Osteoblast (primary cell): ENCODE measurements around the gene PHLPP1. TPM values are rescaled to one million over a fixed set of nuclear protein-coding genes. Genes with fewer than 3 reads are reported as not detected.

Experiments
- DNase-seq: peaks from one replicate; pipeline ENCODE4 v3.0.0; 2011; ENCODE audit warnings: low spot score, mixed read lengths; ENCODE audit not compliant: insufficient read length; ENCODE audit errors: missing footprints
- H2AFZ ChIP-seq: 2 replicates; pipeline ENCODE4 v1.6.0; 2011; ENCODE audit warnings: mild to moderate bottlenecking, low read length
- H3K27ac ChIP-seq: 2 replicates; pipeline ENCODE4 v1.5.1; 2011; ENCODE audit warnings: mild to moderate bottlenecking, low read depth, low read length, moderate library complexity
- H3K27me3 ChIP-seq: 2 replicates; pipeline ENCODE4 v1.6.0; 2012; ENCODE audit warnings: mild to moderate bottlenecking, control low read depth, inconsistent platforms, low read length, moderate library complexity; ENCODE audit not compliant: insufficient read depth
- H3K36me3 ChIP-seq: 2 replicates; pipeline ENCODE4 v1.5.1; 2011; ENCODE audit warnings: mild to moderate bottlenecking, low read length, control low read depth, moderate library complexity; ENCODE audit not compliant: insufficient read depth
- H3K4me1 ChIP-seq: 2 replicates; pipeline ENCODE4 v1.5.1; 2011; ENCODE audit warnings: mild to moderate bottlenecking, low read length, control low read depth, moderate library complexity; ENCODE audit not compliant: insufficient read depth
- H3K4me2 ChIP-seq: 2 replicates; pipeline ENCODE4 v1.6.0; 2011; ENCODE audit warnings: mild to moderate bottlenecking, low read length; ENCODE audit not compliant: insufficient read depth
- H3K4me3 ChIP-seq: fragments of 200-600 bp; sonication (generic); 3 replicates; pipeline ENCODE4 v1.5.1; 2012; ENCODE audit warnings: mild to moderate bottlenecking, low read length, inconsistent platforms; ENCODE audit not compliant: insufficient read depth
- H3K79me2 ChIP-seq: 2 replicates; pipeline ENCODE4 v1.6.0; 2012; ENCODE audit warnings: mild to moderate bottlenecking, low read length, control low read depth, inconsistent platforms; ENCODE audit not compliant: insufficient read depth
- H3K9me3 ChIP-seq: 2 replicates; pipeline ENCODE4 v1.5.1; 2011; ENCODE audit warnings: low read depth, low read length, control low read depth
- H4K20me1 ChIP-seq: 2 replicates; pipeline ENCODE4 v1.6.0; 2012; ENCODE audit warnings: mild to moderate bottlenecking, low read length, control low read depth; ENCODE audit not compliant: insufficient read depth
- CTCF ChIP-seq: IDR thresholded peaks from 2 replicates; pipeline ENCODE4 v1.5.1; 2011; ENCODE audit warnings: mild to moderate bottlenecking, low read depth, low read length, moderate library complexity; ENCODE audit errors: extremely low read depth
- total RNA-seq: library from RNA; depleted of rRNA; stranded (reverse); fragments of >200 nt; gene quantifications from 2 replicates; pipeline ENCODE4 v1.2.3, GENCODE V29; 2012

PHLPP1 gene
- total RNA-seq, 1 donor: 6.9 TPM

DNA sequence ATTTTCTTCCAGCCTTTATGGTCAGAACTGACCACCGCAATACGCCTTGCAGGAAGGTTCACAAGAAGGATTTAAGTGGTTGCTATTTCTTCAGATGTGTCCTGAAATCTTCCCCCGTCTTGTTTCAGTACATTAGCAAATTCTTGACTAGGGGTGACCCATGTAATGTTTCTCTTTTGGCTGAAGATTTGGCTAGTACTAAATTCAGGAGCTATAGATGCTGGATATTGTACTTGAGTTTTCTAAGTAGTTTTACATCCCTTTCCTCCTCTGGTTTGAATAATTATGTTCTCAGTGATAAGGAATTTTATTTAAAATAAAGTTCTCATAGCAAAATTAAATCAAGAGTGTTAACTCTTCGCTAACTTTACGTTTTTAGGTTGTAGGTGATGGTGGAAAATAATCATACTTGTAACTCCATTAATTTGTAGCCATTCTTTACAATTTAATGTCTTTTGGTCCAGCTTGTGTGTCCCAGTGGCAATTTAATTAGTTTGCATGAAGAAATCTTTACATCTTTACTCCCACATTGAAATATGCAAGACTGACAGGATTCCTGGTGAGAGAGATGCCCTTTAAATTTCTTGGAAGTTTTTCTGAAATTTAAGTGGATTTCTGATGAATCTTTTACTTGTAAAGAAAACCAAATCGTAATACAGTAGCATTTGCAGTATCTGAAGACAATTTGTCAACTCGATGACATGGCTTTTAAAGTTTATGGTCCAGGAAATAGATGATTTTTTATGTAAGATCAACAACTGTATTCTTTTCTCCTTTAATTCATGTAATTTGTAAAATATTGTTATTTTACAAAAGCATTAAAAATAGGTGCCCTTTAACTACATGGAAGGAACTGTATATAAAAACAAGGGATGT lies 2.8 kb downstream of the PHLPP1 start:
- Histone ChIP-seq H3K79me2 (peaks cover 12% of the 10 kb centered on the region), H3K27ac (no peak overlapping the region)

GRCh38 chr18:62720048-62720447 lies 4.7 kb downstream of the PHLPP1 start:
- TF ChIP-seq CTCF: no peak
- H3K79me2 ChIP-seq: peaks cover 20% of the 10 kb centered on the region
- H4K20me1 ChIP-seq: peaks cover 6% of the 10 kb centered on the region
- DNase-seq: no peak
- no peaks in the 10 kb centered on the region for H3K9me3 ChIP-seq
- H3K4me1 ChIP-seq: peaks cover 11% of the 10 kb centered on the region
- no peak overlapping the region for H3K4me3 ChIP-seq
- H3K27ac ChIP-seq: no peak overlapping the region
- H3K27me3 ChIP-seq: no peaks in the 10 kb centered on the region
- H3K4me2 ChIP-seq: no peak overlapping the region
- H3K36me3 ChIP-seq: no peaks in the 10 kb centered on the region
- no peak overlapping the region for H2AFZ ChIP-seq

More for the DNA sequence above, 2.8 kb downstream of the PHLPP1 start:
- TF ChIP-seq CTCF: no peak
- Histone ChIP-seq H3K4me1 (peaks cover 16% of the 10 kb centered on the region), H3K9me3 (no peaks in the 10 kb centered on the region), H2AFZ (peak overlapping the region; percentile 52), H3K27me3 (no peaks in the 10 kb centered on the region), H3K36me3 (no peaks in the 10 kb centered on the region), H3K4me3 (peak overlapping the region; percentile 64), H4K20me1 (peaks cover 6% of the 10 kb centered on the region), H3K4me2 (peak overlapping the region; percentile 98)
- no peak for DNase-seq

DNA sequence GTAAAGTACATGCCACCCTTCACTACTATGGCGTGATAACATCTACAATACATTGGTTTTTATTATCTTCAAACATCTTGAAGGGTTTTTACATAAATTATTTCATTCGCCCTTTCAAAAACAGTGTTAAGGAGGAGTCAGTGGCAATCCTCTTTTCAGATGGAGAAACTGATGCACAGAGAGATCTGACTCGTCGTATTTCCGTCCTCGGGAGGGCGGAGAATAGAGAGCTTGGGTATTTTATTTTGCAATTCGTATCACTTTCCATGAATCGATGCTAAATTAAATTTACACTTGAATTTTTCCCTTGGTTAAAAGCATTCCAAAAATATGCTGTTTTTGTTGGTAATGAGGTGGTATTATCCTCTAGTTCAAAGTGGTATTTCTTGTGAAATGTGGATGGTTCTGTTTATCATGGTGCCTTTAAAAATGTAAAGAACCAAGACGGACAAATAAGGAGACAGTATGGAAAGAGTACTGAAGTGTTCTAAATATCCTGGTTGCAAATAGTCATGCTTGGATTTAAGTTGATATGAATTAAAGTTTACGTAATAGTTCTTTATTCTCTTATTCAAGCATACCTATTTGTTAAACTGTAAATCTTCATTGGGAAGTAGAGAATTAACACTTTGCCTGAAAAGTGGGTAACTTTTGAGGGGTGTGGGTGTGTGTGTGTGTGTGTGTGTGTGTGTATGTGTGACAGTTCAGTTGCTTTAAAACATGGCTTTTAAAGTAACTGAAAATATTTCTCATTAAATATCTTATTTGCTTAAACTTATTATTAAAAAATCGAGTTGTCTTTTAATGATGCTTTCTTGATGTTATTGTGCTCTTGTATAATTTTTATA lies 5.6 kb downstream of the PHLPP1 start:
- no peaks in the 10 kb centered on the region for H3K36me3 ChIP-seq
- no peak overlapping the region for H3K4me2 ChIP-seq
- H3K79me2 ChIP-seq: peaks cover 20% of the 10 kb centered on the region
- no peak overlapping the region for H3K27ac ChIP-seq
- no peaks in the 10 kb centered on the region for H3K9me3 ChIP-seq
- peaks cover 6% of the 10 kb centered on the region for H4K20me1 ChIP-seq
- no peak overlapping the region for H2AFZ ChIP-seq
- H3K27me3 ChIP-seq: no peaks in the 10 kb centered on the region
- no peak for TF ChIP-seq CTCF
- H3K4me3 ChIP-seq: no peak overlapping the region
- H3K4me1 ChIP-seq: peaks cover 11% of the 10 kb centered on the region
- no peak for DNase-seq
